Measurements from ENCODE around the gene RCL1.

RCL1 gene

GRCh38 chr9:4852419-4852818, 59.7 kb downstream of the RCL1 start:
- DNase-seq: no peak
- no peak overlapping the region for H3K4me3 ChIP-seq (ENCODE audit: low read depth in 1 of 2, low read length in 2 of 2)
- no peaks in the 10 kb centered on the region for H3K79me2 ChIP-seq (ENCODE audit: insufficient read depth, low read length)
- no peaks in the 10 kb centered on the region for H3K27me3 ChIP-seq (ENCODE audit: insufficient read depth, low read length, poor library complexity)
- H3K4me2 ChIP-seq (ENCODE audit: insufficient read depth, low read length): no peak overlapping the region
- no peak overlapping the region for H3K9ac ChIP-seq (ENCODE audit: low read depth, low read length)
- TF ChIP-seq EZH2 (IDR thresholded peaks at IDR 0.05; ENCODE audit: borderline replicate concordance, low read depth, low read length, severe bottlenecking) (no peak), CTCF (IDR thresholded peaks at IDR 0.05; ENCODE audit: borderline replicate concordance, extremely low read depth, low read length, poor library complexity, severe bottlenecking) (no peak)
- no peak overlapping the region for H2AFZ ChIP-seq (ENCODE audit: low read depth, low read length)
- no peaks in the 10 kb centered on the region; the same call in 1 of the 2 replicates for H4K20me1 ChIP-seq (ENCODE audit: insufficient read depth, low read length)
- H3K36me3 ChIP-seq (ENCODE audit: insufficient read depth, low read length): peaks cover 39% of the 10 kb centered on the region; the same call in 1 of the 2 replicates
- no peaks in the 10 kb centered on the region for H3K4me1 ChIP-seq (ENCODE audit: insufficient read depth, low read length)
- ATAC-seq (ENCODE audit: insufficient read depth, low read depth): no peak
- H3K27ac ChIP-seq (ENCODE audit: low read length): no peak overlapping the region
- no peaks in the 10 kb centered on the region for H3K9me3 ChIP-seq (ENCODE audit: insufficient read depth, low read length, severe bottlenecking)

- no peak overlapping the region for H3K4me2 ChIP-seq (ENCODE audit: insufficient read depth, low read length)
- no peaks in the 10 kb centered on the region; the same call in 1 of the 2 replicates for H4K20me1 ChIP-seq (ENCODE audit: insufficient read depth, low read length)
- no peaks in the 10 kb centered on the region for H3K4me1 ChIP-seq (ENCODE audit: insufficient read depth, low read length)
- ATAC-seq (ENCODE audit: insufficient read depth, low read depth): no peak
- DNase-seq: no peak
- no peaks in the 10 kb centered on the region for H3K79me2 ChIP-seq (ENCODE audit: insufficient read depth, low read length)
- H3K4me3 ChIP-seq (ENCODE audit: low read depth in 1 of 2, low read length in 2 of 2): no peak overlapping the region
- no peaks in the 10 kb centered on the region for H3K27me3 ChIP-seq (ENCODE audit: insufficient read depth, low read length, poor library complexity)
- no peaks in the 10 kb centered on the region for H3K9me3 ChIP-seq (ENCODE audit: insufficient read depth, low read length, severe bottlenecking)
- no peak overlapping the region for H3K9ac ChIP-seq (ENCODE audit: low read depth, low read length)
- TF ChIP-seq CTCF (IDR thresholded peaks at IDR 0.05; ENCODE audit: borderline replicate concordance, extremely low read depth, low read length, poor library complexity, severe bottlenecking) (no peak), EZH2 (IDR thresholded peaks at IDR 0.05; ENCODE audit: borderline replicate concordance, low read depth, low read length, severe bottlenecking) (no peak)
- no peak overlapping the region for H2AFZ ChIP-seq (ENCODE audit: low read depth, low read length)
- no peak overlapping the region for H3K27ac ChIP-seq (ENCODE audit: low read length)
- H3K36me3 ChIP-seq (ENCODE audit: insufficient read depth, low read length): peaks cover 43% of the 10 kb centered on the region; the same call in 1 of the 2 replicates
Observed at GRCh38 chr9:4854265-4854590, 61.5 kb downstream of the RCL1 start.

- no peaks in the 10 kb centered on the region for H3K4me1 ChIP-seq (ENCODE audit: insufficient read depth, low read length)
- no peak overlapping the region for H3K4me3 ChIP-seq (ENCODE audit: low read depth in 1 of 2, low read length in 2 of 2)
- DNase-seq (no peak), ATAC-seq (ENCODE audit: insufficient read depth, low read depth) (no peak)
- H3K79me2 ChIP-seq (ENCODE audit: insufficient read depth, low read length): no peaks in the 10 kb centered on the region
- H3K4me2 ChIP-seq (ENCODE audit: insufficient read depth, low read length): no peak overlapping the region
- no peaks in the 10 kb centered on the region for H3K27me3 ChIP-seq (ENCODE audit: insufficient read depth, low read length, poor library complexity)
- no peaks in the 10 kb centered on the region; the same call in 1 of the 2 replicates for H4K20me1 ChIP-seq (ENCODE audit: insufficient read depth, low read length)
- H3K9ac ChIP-seq (ENCODE audit: low read depth, low read length): no peak overlapping the region
- TF ChIP-seq EZH2 (IDR thresholded peaks at IDR 0.05; ENCODE audit: borderline replicate concordance, low read depth, low read length, severe bottlenecking) (no peak), CTCF (IDR thresholded peaks at IDR 0.05; ENCODE audit: borderline replicate concordance, extremely low read depth, low read length, poor library complexity, severe bottlenecking) (no peak)
- H3K27ac ChIP-seq (ENCODE audit: low read length): no peak overlapping the region
- H2AFZ ChIP-seq (ENCODE audit: low read depth, low read length): no peak overlapping the region
- no peaks in the 10 kb centered on the region for H3K9me3 ChIP-seq (ENCODE audit: insufficient read depth, low read length, severe bottlenecking)
- H3K36me3 ChIP-seq (ENCODE audit: insufficient read depth, low read length): peaks cover 38% of the 10 kb centered on the region
Observed at GRCh38 chr9:4855841-4856240, 63.1 kb downstream of the RCL1 start.

Measured in DND-41 (cell line).